Liver (tissue), 9 donors: ENCODE data around the gene FIBP. TPM values are rescaled to one million over a fixed set of nuclear protein-coding genes. Genes with fewer than 3 reads are reported as not detected.

Experiments used
- DNase-seq: peaks from one replicate; pipeline ENCODE4 v3.0.0-alpha.2; 2017; ENCODE audit warnings: low spot score
- H3K27ac ChIP-seq, 2 donors: one replicate each; pipeline ENCODE4 v1.7.0; 2013; ENCODE audit warnings: inconsistent platforms in 2 of 2, low read length in 2 of 2, control low read depth in 1 of 2, low read depth in 1 of 2, mild to moderate bottlenecking in 1 of 2
- H3K27me3 ChIP-seq, 4 donors: one replicate each; pipeline versions ENCODE4 v1.6.1 to v1.7.0; 2013; ENCODE audit warnings: low read length in 3 of 4, inconsistent platforms in 1 of 4, mild to moderate bottlenecking in 1 of 4, moderate library complexity in 1 of 4; ENCODE audit not compliant: control insufficient read depth in 4 of 4, insufficient read depth in 4 of 4
- H3K36me3 ChIP-seq, 4 donors: one replicate each; pipeline versions ENCODE4 v1.6.1 to v1.7.0; 2013; ENCODE audit warnings: low read length in 3 of 4, mild to moderate bottlenecking in 3 of 4, low read depth in 1 of 4, moderate library complexity in 1 of 4; ENCODE audit not compliant: control insufficient read depth in 4 of 4, insufficient read depth in 3 of 4
- H3K4me1 ChIP-seq, 4 donors: one replicate each; pipeline versions ENCODE4 v1.6.1 to v1.7.0; 2013; ENCODE audit warnings: low read length in 3 of 4, mild to moderate bottlenecking in 3 of 4, moderate library complexity in 1 of 4; ENCODE audit not compliant: control insufficient read depth in 4 of 4, insufficient read depth in 4 of 4
- H3K4me3 ChIP-seq, 3 donors: one replicate each; pipeline versions ENCODE4 v1.6.1 to v1.7.0; 2013; ENCODE audit warnings: low read length in 3 of 3, control low read depth in 1 of 3, low read depth in 1 of 3, mild to moderate bottlenecking in 1 of 3
- H3K9ac ChIP-seq, 2 donors: one replicate each; pipeline ENCODE4 v1.7.0; 2013; ENCODE audit warnings: low read length in 2 of 2, mild to moderate bottlenecking in 2 of 2, moderate library complexity in 2 of 2, control low read depth in 1 of 2, low read depth in 1 of 2
- H3K9me3 ChIP-seq, 4 donors: one replicate each; pipeline versions ENCODE4 v1.6.1 to v1.7.0; 2013; ENCODE audit warnings: low read length in 3 of 4; ENCODE audit not compliant: control insufficient read depth in 4 of 4
- EGR1 ChIP-seq, 2 donors: IDR thresholded peaks; 2 replicates each; pipeline ENCODE4 v1.6.1; 2016 to 2018; ENCODE audit warnings: antibody characterized with exemption in 2 of 2, low read depth in 2 of 2
- FOXA1 ChIP-seq: IDR thresholded peaks from 2 replicates; pipeline ENCODE4 v1.6.1; 2016; ENCODE audit warnings: antibody characterized with exemption
- FOXA2 ChIP-seq: IDR thresholded peaks from 2 replicates; pipeline ENCODE4 v1.6.1; 2016; ENCODE audit warnings: antibody characterized with exemption
- GABPA ChIP-seq, 2 donors: IDR thresholded peaks in 1 of 2; conservative IDR thresholded peaks in 1 of 2; 2 replicates each; pipeline ENCODE4 v1.6.1; 2016; ENCODE audit warnings: antibody characterized with exemption in 2 of 2, mild to moderate bottlenecking in 1 of 2, moderate library complexity in 1 of 2
- HNF4A ChIP-seq, 2 donors: conservative IDR thresholded peaks; 2 replicates each; pipeline ENCODE4 v1.6.1; 2016; ENCODE audit warnings: antibody characterized with exemption in 2 of 2, mild to moderate bottlenecking in 2 of 2
- HNF4G ChIP-seq: IDR thresholded peaks from 2 replicates; pipeline ENCODE4 v1.6.1; 2016; ENCODE audit warnings: antibody characterized with exemption
- JUND ChIP-seq, 2 donors: IDR thresholded peaks; 2 replicates each; pipeline ENCODE4 v1.6.1; 2016; ENCODE audit warnings: antibody characterized with exemption in 2 of 2
- NR2F2 ChIP-seq: IDR thresholded peaks from 2 replicates; pipeline ENCODE4 v1.6.1; 2016; ENCODE audit warnings: antibody characterized with exemption
- RAD21 ChIP-seq, 2 donors: IDR thresholded peaks; 2 replicates each; pipeline ENCODE4 v1.6.1; 2016; ENCODE audit warnings: antibody characterized with exemption in 2 of 2, mild to moderate bottlenecking in 2 of 2
- RXRA ChIP-seq, 2 donors: IDR thresholded peaks; 2 replicates each; pipeline ENCODE4 v1.6.1; 2017 to 2018; ENCODE audit warnings: antibody characterized with exemption in 2 of 2, mild to moderate bottlenecking in 1 of 2
- SP1 ChIP-seq: IDR thresholded peaks from 2 replicates; pipeline ENCODE4 v1.6.1; 2018; ENCODE audit warnings: antibody characterized with exemption, mild to moderate bottlenecking
- TAF1 ChIP-seq: conservative IDR thresholded peaks from 2 replicates; pipeline ENCODE4 v1.6.1; 2016; ENCODE audit warnings: antibody characterized with exemption, mild to moderate bottlenecking
- YY1 ChIP-seq: IDR thresholded peaks from 2 replicates; pipeline ENCODE4 v1.6.1; 2016; ENCODE audit warnings: antibody characterized with exemption, mild to moderate bottlenecking
- WGBS: extraction: QIAGEN DNeasy Blood & Tissue Kit; methylation state at CpG from one replicate; pipeline ENCODE4 v1.1.7; 2013; 5-methylcytosine and 5-hydroxymethylcytosine counted together
- polyA plus RNA-seq, 2 donors: library from polyadenylated mRNA; stranded (reverse) in 1 of 2; unstranded in 1 of 2; fragments of 200-250 nt in 1 of 2; fragments of >200 nt in 1 of 2; fragmentation: Nextera tagmentation in 1 of 2; extraction: Ambion mirVana in 1 of 2; gene quantifications; one replicate each; pipeline versions ENCODE4 v1.2.1 to v1.2.3, GENCODE V29; 2013 to 2015
- total RNA-seq, 2 donors: library from RNA; depleted of rRNA; stranded (reverse); fragments of >200 nt; gene quantifications; one replicate each; pipeline ENCODE4 v1.2.3, GENCODE V29; 2014
- TF ChIP-seq, protein P1 (sequence below): IDR thresholded peaks from 2 replicates; pipeline ENCODE4 v1.6.1; 2016; ENCODE audit warnings: antibody characterized with exemption
- TF ChIP-seq, protein P2 (sequence below): IDR thresholded peaks from 2 replicates; pipeline ENCODE4 v1.6.1; 2016; ENCODE audit warnings: antibody characterized with exemption, mild to moderate bottlenecking
- TF ChIP-seq, protein P3 (sequence below): IDR thresholded peaks from 2 replicates; pipeline ENCODE4 v1.6.1; 2016; ENCODE audit warnings: antibody characterized with exemption
- TF ChIP-seq, protein P4 (sequence below): IDR thresholded peaks from 2 replicates; pipeline ENCODE4 v1.6.1; 2016; ENCODE audit warnings: antibody characterized with exemption
- TF ChIP-seq, protein P5 (sequence below): fragments of 150-350 bp; IDR thresholded peaks from 2 replicates; pipeline ENCODE4 v1.5.1; 2017; ENCODE audit warnings: improper control_type of control experiment, low read depth, low read length; ENCODE audit not compliant: missing input control
- donor health status: healthy.
- donor health status: healthy.
- donor health status: healthy.
- donor health status: healthy.
- donor health status: healthy.

Gene FIBP
- total and polyA plus RNA-seq, 4 donors: 23.7 to 45.4 (median 29.1) TPM

DNA sequence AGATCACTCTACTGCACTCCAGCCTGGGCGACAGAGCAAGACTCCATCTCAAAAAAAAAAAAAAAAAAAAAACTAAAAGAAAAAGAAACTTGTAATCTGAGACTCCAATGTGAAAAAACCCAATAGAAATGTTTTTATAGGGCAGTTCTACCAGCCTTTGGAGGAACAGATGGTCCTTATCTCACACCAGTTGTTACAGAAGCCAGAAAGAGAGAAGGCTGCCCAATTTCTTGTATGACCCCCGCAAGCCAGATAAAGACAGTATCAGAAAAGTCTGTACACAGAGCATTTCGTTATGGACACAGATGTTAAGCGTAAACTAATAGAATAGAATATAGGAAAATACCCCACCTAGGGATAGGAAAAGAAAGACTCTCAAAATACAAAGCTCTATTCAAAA lies 45.7 kb upstream of the FIBP start:
- WGBS: 84% methylated on average over 4 of the region's 4 CpGs
- no peaks in the 10 kb centered on the region for H3K9me3 ChIP-seq
- no peak overlapping the region for H3K27ac ChIP-seq
- no peak overlapping the region for H3K9ac ChIP-seq
- TF ChIP-seq RAD21 (IDR thresholded peaks at IDR 0.05): no peak
- no peaks in the 10 kb centered on the region for H3K4me1 ChIP-seq
- H3K36me3 ChIP-seq: no peaks in the 10 kb centered on the region
- no peak for DNase-seq
- no peaks in the 10 kb centered on the region for H3K27me3 ChIP-seq
- no peak overlapping the region for H3K4me3 ChIP-seq

DNA sequence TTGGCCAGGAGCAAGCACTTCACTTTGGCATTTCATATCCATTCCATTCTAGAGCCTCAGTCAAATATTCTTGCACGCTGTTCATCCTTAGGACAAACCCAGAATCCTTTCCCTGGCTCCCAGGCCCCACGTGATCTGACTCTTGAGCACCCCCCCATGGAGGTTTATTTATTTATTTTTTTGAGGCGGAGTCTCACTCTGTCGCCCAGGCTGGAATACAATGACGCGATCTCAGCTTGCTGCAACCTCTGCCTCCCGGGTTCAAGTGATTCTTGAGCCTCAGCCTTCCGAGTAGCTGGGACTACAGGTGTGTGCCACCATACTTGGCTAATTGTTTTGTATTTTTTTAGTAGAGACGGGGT lies 44.3 kb upstream of the FIBP start:
- no peaks in the 10 kb centered on the region for H3K9me3 ChIP-seq
- TF ChIP-seq HNF4A (conservative IDR thresholded peaks at IDR 0.05) (no peak), RXRA (IDR thresholded peaks at IDR 0.05) (no peak), HNF4G (no peak), TAF1 (no peak), FOXA2 (no peak), FOXA1 (no peak), JUND (IDR thresholded peaks at IDR 0.05) (no peak), GABPA (IDR thresholded peaks at IDR 0.05 in 1 of 2, conservative IDR thresholded peaks at IDR 0.05 in 1 of 2) (no peak), SP1 (no peak), NR2F2 (no peak), EGR1 (IDR thresholded peaks at IDR 0.05; ENCODE audit: low read depth in 2 of 2) (no peak), YY1 (no peak)
- TF ChIP-seq, protein P1, sequence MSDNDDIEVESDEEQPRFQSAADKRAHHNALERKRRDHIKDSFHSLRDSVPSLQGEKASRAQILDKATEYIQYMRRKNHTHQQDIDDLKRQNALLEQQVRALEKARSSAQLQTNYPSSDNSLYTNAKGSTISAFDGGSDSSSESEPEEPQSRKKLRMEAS: no peak
- TF ChIP-seq, protein P2, sequence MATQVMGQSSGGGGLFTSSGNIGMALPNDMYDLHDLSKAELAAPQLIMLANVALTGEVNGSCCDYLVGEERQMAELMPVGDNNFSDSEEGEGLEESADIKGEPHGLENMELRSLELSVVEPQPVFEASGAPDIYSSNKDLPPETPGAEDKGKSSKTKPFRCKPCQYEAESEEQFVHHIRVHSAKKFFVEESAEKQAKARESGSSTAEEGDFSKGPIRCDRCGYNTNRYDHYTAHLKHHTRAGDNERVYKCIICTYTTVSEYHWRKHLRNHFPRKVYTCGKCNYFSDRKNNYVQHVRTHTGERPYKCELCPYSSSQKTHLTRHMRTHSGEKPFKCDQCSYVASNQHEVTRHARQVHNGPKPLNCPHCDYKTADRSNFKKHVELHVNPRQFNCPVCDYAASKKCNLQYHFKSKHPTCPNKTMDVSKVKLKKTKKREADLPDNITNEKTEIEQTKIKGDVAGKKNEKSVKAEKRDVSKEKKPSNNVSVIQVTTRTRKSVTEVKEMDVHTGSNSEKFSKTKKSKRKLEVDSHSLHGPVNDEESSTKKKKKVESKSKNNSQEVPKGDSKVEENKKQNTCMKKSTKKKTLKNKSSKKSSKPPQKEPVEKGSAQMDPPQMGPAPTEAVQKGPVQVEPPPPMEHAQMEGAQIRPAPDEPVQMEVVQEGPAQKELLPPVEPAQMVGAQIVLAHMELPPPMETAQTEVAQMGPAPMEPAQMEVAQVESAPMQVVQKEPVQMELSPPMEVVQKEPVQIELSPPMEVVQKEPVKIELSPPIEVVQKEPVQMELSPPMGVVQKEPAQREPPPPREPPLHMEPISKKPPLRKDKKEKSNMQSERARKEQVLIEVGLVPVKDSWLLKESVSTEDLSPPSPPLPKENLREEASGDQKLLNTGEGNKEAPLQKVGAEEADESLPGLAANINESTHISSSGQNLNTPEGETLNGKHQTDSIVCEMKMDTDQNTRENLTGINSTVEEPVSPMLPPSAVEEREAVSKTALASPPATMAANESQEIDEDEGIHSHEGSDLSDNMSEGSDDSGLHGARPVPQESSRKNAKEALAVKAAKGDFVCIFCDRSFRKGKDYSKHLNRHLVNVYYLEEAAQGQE: no peak
- TF ChIP-seq, protein P3, sequence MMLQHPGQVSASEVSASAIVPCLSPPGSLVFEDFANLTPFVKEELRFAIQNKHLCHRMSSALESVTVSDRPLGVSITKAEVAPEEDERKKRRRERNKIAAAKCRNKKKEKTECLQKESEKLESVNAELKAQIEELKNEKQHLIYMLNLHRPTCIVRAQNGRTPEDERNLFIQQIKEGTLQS: no peak
- TF ChIP-seq, protein P4, sequence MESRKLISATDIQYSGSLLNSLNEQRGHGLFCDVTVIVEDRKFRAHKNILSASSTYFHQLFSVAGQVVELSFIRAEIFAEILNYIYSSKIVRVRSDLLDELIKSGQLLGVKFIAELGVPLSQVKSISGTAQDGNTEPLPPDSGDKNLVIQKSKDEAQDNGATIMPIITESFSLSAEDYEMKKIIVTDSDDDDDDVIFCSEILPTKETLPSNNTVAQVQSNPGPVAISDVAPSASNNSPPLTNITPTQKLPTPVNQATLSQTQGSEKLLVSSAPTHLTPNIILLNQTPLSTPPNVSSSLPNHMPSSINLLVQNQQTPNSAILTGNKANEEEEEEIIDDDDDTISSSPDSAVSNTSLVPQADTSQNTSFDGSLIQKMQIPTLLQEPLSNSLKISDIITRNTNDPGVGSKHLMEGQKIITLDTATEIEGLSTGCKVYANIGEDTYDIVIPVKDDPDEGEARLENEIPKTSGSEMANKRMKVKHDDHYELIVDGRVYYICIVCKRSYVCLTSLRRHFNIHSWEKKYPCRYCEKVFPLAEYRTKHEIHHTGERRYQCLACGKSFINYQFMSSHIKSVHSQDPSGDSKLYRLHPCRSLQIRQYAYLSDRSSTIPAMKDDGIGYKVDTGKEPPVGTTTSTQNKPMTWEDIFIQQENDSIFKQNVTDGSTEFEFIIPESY: no peak
- TF ChIP-seq, protein P5, sequence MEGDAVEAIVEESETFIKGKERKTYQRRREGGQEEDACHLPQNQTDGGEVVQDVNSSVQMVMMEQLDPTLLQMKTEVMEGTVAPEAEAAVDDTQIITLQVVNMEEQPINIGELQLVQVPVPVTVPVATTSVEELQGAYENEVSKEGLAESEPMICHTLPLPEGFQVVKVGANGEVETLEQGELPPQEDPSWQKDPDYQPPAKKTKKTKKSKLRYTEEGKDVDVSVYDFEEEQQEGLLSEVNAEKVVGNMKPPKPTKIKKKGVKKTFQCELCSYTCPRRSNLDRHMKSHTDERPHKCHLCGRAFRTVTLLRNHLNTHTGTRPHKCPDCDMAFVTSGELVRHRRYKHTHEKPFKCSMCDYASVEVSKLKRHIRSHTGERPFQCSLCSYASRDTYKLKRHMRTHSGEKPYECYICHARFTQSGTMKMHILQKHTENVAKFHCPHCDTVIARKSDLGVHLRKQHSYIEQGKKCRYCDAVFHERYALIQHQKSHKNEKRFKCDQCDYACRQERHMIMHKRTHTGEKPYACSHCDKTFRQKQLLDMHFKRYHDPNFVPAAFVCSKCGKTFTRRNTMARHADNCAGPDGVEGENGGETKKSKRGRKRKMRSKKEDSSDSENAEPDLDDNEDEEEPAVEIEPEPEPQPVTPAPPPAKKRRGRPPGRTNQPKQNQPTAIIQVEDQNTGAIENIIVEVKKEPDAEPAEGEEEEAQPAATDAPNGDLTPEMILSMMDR: no peak
- WGBS: 45% methylated on average over 9 of the region's 9 CpGs
- H3K9ac ChIP-seq: no peak overlapping the region
- no peak overlapping the region for H3K27ac ChIP-seq
- H3K36me3 ChIP-seq: no peaks in the 10 kb centered on the region
- H3K4me3 ChIP-seq: no peak overlapping the region
- peaks cover 0 to 3% (median 1%) of the 10 kb centered on the region in 4 donors for H3K4me1 ChIP-seq
- H3K27me3 ChIP-seq: no peaks in the 10 kb centered on the region
- DNase-seq: no peak
